Ishikawa (cell line): ENCODE results near the gene LRGUK.

ENCODE experiments used
- EGR1 ChIP-seq: IDR thresholded peaks from 2 replicates; pipeline ENCODE4 v1.6.1; 2012
- REST ChIP-seq: IDR thresholded peaks from 2 replicates; pipeline ENCODE4 v1.6.1; 2012; ENCODE audit warnings: low read depth, mild to moderate bottlenecking

GRCh38 chr7:134191876-134192275 is 64.7 kb downstream of the LRGUK start:
- TF ChIP-seq EGR1 (no peak), REST (no peak)
